DND-41 (cell line): ENCODE data around the gene CALN1.
A peak's percentile ranks its signal among the peaks of the same experiment; 100 is the strongest.

Source experiments
- ATAC-seq: fragments of 200-7000 bp; cut with Tn5 transposase; 3 replicates; pipeline ENCODE4 v1.9.1; 2021; ENCODE audit warnings: low read depth; ENCODE audit not compliant: insufficient read depth
- DNase-seq: peaks from one replicate; pipeline ENCODE4 v3.0.0-alpha.2; 2020
- H2AFZ ChIP-seq: 2 replicates; pipeline ENCODE4 v1.6.0; 2012; ENCODE audit warnings: low read depth, low read length
- H3K27ac ChIP-seq: 2 replicates; pipeline ENCODE4 v1.5.1; 2012; ENCODE audit warnings: low read length, inconsistent platforms
- H3K27me3 ChIP-seq: fragments of 200-600 bp; sonication (generic); 2 replicates; pipeline ENCODE4 v1.6.0; 2012; ENCODE audit warnings: low read length, mild to moderate bottlenecking, inconsistent platforms; ENCODE audit not compliant: insufficient read depth, poor library complexity
- H3K36me3 ChIP-seq: 2 replicates; pipeline ENCODE4 v1.5.1; 2012; ENCODE audit warnings: low read length, inconsistent platforms; ENCODE audit not compliant: insufficient read depth
- H3K4me1 ChIP-seq: 2 replicates; pipeline ENCODE4 v1.5.1; 2012; ENCODE audit warnings: mild to moderate bottlenecking, low read length; ENCODE audit not compliant: insufficient read depth
- H3K4me2 ChIP-seq: 2 replicates; pipeline ENCODE4 v1.6.0; 2012; ENCODE audit warnings: mild to moderate bottlenecking, moderate library complexity, low read length, inconsistent platforms; ENCODE audit not compliant: insufficient read depth
- H3K4me3 ChIP-seq, 2 experiments: fragments of 200-600 bp in 1 of 2; shearing (Covaris generic) in 1 of 2; 2 replicates each; pipeline ENCODE4 v1.5.1; 2012 to 2016; ENCODE audit warnings: inconsistent platforms in 2 of 2, low read length in 2 of 2, mild to moderate bottlenecking in 2 of 2, low read depth in 1 of 2, moderate library complexity in 1 of 2
- H3K79me2 ChIP-seq: 2 replicates; pipeline ENCODE4 v1.6.0; 2012; ENCODE audit warnings: low read length, inconsistent platforms; ENCODE audit not compliant: insufficient read depth
- H3K9ac ChIP-seq: 2 replicates; pipeline ENCODE4 v1.6.0; 2012; ENCODE audit warnings: low read depth, mild to moderate bottlenecking, inconsistent platforms, low read length, moderate library complexity
- H3K9me3 ChIP-seq: 2 replicates; pipeline ENCODE4 v1.5.1; 2012; ENCODE audit warnings: low read length, moderate library complexity, mild to moderate bottlenecking, inconsistent platforms; ENCODE audit not compliant: insufficient read depth, severe bottlenecking
- H4K20me1 ChIP-seq: 2 replicates; pipeline ENCODE4 v1.6.0; 2012; ENCODE audit warnings: low read length; ENCODE audit not compliant: insufficient read depth
- EZH2 ChIP-seq: IDR thresholded peaks from 3 replicates; pipeline ENCODE4 v1.6.1; 2012; ENCODE audit warnings: borderline replicate concordance, low read depth, mild to moderate bottlenecking, moderate library complexity, low read length, inconsistent platforms; ENCODE audit not compliant: severe bottlenecking
- TF ChIP-seq, protein P1 (sequence below): IDR thresholded peaks from 2 replicates; pipeline ENCODE4 v1.5.1; 2012; ENCODE audit warnings: borderline replicate concordance, low read length, moderate library complexity, mild to moderate bottlenecking; ENCODE audit not compliant: poor library complexity, severe bottlenecking; ENCODE audit errors: extremely low read depth

Gene CALN1

DNA sequence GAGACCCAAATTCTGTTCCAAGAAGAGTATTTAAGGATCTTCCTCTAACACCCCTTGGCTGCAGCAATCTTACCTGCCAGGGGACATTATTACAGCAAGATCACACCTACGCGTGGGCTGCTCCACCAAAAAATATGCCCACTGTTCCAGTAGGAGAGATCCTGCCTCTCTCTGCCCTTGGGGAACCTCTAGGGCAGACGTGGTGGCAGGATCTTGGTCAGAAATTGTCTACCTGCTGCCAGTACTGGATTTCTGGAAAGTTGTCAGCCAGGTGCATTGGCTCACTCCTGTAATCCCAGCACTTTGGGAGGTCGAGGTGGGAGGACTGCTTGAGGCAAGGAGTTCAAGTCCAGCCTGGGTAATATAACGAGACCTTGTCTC, 259.0 kb downstream of the CALN1 start:
- Histone ChIP-seq H4K20me1 (no peaks in the 10 kb centered on the region), H3K79me2 (no peaks in the 10 kb centered on the region), H2AFZ (peak overlapping the region; percentile 76), H3K4me2 (no peak overlapping the region; the same call in 1 of the 2 replicates), H3K4me3 (no peak overlapping the region; a peak in 1 of 4 replicates), H3K4me1 (peaks cover 40% of the 10 kb centered on the region), H3K9me3 (peaks cover 7% of the 10 kb centered on the region), H3K36me3 (no peaks in the 10 kb centered on the region), H3K27me3 (no peaks in the 10 kb centered on the region), H3K27ac (peak overlapping the region; percentile 98), H3K9ac (peak overlapping the region; percentile 53)
- ATAC-seq, result no peak
- TF ChIP-seq, protein P1, sequence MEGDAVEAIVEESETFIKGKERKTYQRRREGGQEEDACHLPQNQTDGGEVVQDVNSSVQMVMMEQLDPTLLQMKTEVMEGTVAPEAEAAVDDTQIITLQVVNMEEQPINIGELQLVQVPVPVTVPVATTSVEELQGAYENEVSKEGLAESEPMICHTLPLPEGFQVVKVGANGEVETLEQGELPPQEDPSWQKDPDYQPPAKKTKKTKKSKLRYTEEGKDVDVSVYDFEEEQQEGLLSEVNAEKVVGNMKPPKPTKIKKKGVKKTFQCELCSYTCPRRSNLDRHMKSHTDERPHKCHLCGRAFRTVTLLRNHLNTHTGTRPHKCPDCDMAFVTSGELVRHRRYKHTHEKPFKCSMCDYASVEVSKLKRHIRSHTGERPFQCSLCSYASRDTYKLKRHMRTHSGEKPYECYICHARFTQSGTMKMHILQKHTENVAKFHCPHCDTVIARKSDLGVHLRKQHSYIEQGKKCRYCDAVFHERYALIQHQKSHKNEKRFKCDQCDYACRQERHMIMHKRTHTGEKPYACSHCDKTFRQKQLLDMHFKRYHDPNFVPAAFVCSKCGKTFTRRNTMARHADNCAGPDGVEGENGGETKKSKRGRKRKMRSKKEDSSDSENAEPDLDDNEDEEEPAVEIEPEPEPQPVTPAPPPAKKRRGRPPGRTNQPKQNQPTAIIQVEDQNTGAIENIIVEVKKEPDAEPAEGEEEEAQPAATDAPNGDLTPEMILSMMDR, result no peak
- TF ChIP-seq EZH2, result no peak
- no peak for DNase-seq

DNA sequence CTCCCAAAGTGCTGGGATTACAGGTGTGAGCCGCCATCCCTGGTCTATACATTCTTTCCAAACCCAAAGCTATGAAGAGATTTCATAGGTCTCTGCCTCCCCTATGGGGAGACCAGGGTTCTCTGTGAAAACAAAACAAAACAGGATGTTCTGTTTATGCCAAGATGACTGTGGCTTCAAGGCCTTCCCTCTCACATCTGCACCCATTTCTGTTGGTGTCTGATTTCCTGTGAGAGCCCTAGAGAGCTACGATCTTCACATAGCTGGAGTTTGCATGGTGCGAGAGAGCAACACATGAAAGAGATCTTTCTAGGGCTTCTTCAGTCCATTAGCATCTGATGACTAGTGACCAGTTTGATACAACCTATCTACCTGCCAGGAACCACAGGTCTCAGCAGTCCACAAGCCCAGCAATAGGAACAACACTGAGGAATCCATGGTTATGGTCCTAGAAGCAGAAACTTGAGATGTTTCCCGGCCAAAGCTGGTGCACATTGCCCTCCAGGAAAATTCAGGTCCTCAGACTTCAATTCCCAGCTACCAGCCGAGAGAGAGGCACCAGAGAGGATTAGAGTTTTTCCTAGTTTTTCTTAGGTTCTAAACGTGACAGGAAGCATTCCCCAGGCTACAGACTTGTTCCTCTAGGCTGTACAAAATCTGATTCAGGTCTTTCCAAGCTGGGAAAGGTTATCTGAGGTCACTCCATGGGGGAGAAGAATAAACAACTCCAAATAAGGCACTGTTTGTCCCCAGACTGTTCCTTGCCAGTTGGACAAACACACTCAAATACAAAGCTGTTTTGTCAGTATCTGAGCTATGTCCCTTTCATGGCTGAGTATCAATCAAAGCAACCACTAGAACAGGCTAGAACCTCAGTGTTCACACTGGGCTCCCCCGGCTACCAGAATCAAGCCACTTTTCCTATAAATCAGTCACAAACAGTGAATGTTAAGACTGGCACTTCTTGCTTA, 259.7 kb downstream of the CALN1 start:
- peak overlapping the region; percentile 43 for H3K4me2 ChIP-seq
- peak overlapping the region; percentile 98 for H3K27ac ChIP-seq
- DNase-seq (peak; percentile 59), ATAC-seq (peak; percentile 94)
- H3K27me3 ChIP-seq, result no peaks in the 10 kb centered on the region
- H4K20me1 ChIP-seq, result no peaks in the 10 kb centered on the region
- peak overlapping the region; percentile 76 for H2AFZ ChIP-seq
- TF ChIP-seq EZH2, result no peak
- TF ChIP-seq, protein P1, result peak; percentile 50
- peaks cover 40% of the 10 kb centered on the region for H3K4me1 ChIP-seq
- peak overlapping the region; percentile 53 for H3K9ac ChIP-seq
- peak overlapping the region in 1 of 2 experiments; percentile 25; a peak in 1 of 4 replicates for H3K4me3 ChIP-seq
- peaks cover 7% of the 10 kb centered on the region for H3K9me3 ChIP-seq
- H3K36me3 ChIP-seq, result no peaks in the 10 kb centered on the region
- no peaks in the 10 kb centered on the region for H3K79me2 ChIP-seq

DNA sequence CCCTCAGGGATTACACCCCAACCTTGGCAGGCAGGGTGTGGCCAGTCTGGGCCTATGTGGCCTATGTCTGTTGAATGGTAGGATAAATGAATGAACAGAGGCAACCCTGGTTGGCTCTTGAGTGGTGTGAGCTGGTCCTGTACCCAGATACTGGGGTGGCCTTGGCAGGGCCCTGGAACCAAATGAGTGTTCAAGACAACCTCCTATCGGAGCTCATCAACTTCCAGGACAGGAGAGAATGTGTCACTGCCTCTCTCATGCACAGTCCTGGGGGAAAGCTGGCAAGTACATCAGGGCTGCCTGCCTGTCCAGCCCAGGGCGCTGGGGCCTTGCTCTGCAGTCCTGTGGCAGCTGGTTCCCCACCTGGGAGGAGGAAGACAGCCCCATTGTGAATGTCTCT, 271.6 kb downstream of the CALN1 start:
- H3K79me2 ChIP-seq, result no peaks in the 10 kb centered on the region
- H3K9ac ChIP-seq, result no peak overlapping the region
- no peak overlapping the region for H3K4me3 ChIP-seq
- H3K27me3 ChIP-seq, result no peaks in the 10 kb centered on the region
- ATAC-seq, result no peak
- H3K4me1 ChIP-seq, result no peaks in the 10 kb centered on the region
- TF ChIP-seq, protein P1, result no peak
- TF ChIP-seq EZH2, result no peak
- DNase-seq, result no peak
- H3K9me3 ChIP-seq, result peaks cover 6% of the 10 kb centered on the region
- H3K36me3 ChIP-seq, result no peaks in the 10 kb centered on the region
- no peak overlapping the region for H2AFZ ChIP-seq
- H3K27ac ChIP-seq, result no peak overlapping the region
- no peak overlapping the region for H3K4me2 ChIP-seq
- no peaks in the 10 kb centered on the region for H4K20me1 ChIP-seq
